Left renal pelvis (tissue), 4 donors: ENCODE data around the gene R3HDM2. TPM values are rescaled to one million over a fixed set of nuclear protein-coding genes. Genes with fewer than 3 reads are reported as not detected.
"Not testable (repeated sequence)": the region's sequence is repeated elsewhere in the genome, so short reads cannot be mapped to it uniquely, and the experiment has no call there.

Experiments
- DNase-seq, 4 donors: peaks; one replicate each; pipeline ENCODE4 v3.0.0-alpha.2; 2013; ENCODE audit warnings: low read depth in 4 of 4, low spot score in 3 of 4
- polyA plus RNA-seq, 4 donors: library from polyadenylated mRNA; unstranded; fragments of 120-200 nt; gene quantifications; one replicate each; pipeline ENCODE4 v1.2.1, GENCODE V29; 2013; ENCODE audit not compliant: insufficient read length in 4 of 4

The R3HDM2 gene
- polyA plus RNA-seq, 4 donors: 65.5 to 99.8 (median 76.4) TPM

DNA sequence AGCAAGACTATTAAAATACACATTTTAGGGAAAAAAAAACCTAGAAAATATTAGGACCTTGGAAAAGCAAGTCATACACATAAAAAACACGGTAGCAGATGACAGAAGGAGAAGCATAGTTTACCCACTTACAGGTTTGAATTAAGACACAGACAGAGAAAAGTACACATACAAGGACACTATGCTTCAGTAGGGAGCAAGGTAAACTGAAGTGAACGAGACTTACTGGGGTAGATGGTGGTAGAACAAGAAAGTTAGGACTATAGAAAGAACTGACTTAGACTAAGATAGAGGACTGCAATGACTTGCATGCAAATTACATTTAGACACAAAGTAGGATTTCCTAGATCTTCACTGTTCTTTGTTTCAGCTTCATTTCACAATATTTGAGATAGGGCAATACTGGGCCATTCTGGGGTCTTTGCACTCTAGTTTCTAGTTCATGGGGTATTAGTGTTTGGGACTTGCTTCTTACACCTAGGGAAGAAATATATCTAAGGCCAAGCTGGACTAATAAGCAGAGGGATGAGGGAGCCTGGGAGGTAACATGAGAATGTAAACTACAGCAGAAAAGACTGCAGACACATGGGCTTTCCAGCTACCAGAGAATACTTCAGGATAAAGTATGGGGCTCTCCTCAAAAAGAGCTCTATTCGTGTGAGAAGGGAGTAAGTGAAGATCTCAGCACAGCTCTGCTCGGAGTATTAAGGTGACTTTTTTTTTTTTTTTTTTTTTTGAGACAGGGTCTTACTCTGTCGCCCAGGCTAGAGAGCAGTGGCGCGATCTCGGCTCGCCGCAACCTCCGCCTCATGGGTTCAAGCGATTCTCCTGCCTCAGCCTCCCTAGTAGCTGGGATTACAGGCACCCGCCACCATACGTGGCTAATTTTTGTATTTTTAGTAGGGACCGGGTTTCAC lies 152.1 kb downstream of the R3HDM2 start:
- DNase-seq: no peak

DNA sequence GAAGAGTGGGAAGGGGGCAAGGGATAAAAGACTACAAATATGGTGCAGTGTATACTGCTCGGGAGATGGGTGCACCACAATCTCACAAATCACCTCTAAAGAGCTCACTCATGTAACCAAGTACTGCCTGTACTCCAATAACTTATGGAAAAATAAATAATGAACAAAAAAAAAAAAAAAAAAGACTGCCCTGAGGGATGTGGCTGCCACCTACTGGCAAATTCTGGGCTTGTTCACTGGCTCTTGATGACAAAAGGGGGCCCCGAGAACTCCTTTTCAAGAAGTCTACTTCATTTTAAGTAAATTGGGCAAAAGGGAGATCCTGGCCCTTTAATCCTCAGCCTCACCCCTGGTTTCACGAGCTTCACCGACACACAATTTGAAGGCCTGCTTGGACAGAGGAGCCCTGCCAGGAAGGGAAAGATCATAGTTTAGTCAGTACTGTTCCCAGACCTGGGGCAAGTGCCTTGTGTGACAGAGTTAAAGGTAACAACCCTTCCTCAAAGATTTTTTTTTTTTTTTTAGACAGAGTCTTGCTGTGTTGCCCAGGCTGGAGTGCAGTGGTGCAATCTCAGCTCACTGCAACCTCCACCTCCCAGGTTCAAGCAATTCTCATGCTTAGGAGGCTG lies 153.8 kb downstream of the R3HDM2 start:
- DNase-seq: no peak

DNA sequence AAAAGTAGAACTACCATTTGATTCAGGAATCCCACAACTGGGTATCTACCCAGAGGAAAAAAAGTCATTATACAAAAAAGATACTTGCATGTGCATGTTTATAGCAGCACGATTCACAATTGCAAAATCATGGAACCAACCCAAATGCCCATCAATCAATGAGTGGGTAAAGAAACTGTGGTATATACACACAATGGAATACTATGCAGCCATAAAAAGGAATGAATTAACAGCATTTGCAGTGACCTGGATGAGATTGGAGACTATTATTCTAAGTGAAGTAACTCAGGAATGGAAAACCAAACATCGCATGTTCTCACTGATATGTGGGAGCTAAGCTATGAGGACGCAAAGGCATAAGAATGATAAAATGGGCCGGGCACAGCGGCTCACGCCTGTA lies 154.6 kb downstream of the R3HDM2 start:
- not testable (repeated sequence) for DNase-seq

DNA sequence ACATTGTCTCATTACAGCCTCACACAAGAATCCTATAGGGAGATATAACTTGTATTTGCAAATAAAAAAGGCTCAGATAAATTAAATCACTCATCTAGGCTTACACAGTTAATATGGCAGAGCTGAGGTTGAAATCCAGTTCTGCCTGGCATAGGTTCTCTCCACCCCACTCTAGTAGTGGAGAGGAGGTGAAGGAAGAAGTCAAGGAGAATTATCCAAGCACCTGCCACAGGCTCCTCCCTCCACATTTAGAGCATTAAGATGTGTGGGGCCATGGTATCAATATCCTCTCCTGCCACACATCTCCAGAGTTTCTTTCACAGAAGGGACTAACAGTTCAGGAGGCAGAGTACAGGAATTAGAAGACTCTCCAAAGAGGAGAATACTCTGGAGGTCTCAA lies 157.3 kb downstream of the R3HDM2 start:
- no peak for DNase-seq

DNA sequence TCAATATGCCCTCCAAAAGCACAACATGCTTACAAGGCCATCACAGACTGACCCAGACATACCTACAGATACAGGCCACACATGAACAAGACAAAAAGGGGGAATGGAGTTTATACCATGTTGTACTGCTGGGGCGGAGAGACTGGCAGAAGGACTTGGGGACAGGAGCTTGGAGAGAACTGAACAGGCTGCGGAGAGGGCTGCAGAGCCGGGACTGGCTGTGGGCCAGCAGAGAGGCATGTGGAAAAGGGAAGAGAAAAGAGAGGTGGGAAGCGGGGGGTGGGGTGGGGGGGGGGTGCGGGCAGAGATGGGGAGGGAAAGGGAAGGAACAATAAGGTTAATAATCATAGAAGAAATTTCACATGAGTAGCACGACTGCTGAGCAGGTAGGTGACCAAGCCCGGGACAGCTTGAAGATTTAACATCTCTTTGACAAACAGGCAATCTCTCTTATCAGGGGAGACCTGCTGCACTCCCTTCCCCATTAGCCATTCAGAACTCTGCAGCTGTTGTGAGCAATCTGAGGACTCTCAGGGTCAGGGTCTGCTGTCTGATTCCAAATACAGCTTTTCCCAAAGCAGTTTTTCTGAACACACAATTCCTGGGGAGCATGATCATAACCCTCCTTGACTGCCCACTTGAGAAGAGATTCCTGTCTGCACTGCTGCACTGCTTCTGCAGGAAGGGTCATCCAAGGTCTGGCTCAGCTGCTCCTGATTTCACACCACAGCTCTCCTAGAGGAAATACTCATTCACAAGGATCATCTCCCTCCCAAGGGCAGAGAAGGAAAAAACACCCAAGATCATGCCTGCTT lies 158.3 kb downstream of the R3HDM2 start:
- DNase-seq: no peak

DNA sequence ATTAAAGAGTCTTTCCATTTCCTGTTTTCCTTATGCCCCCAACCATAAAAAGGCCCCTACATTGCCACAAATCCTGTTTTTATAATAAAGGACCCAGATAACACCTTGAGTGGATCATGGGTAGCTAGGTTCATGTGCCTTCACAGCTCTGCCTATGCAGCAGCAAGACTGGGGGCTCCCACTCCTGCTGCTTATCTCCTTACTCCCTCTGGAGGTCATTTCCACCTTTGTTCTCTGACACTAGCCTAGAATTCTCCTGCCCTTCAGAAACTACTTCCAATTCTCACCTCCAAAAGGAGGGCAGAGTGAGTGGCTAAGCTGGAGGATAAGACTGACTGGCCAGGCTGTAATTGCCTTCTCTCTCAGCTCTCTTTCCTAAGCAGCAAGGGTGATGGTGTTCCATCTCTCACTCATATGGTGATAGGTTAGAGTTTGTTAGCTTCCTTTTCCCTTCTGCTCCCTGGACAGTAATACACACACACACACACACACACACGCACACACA lies 159.8 kb downstream of the R3HDM2 start:
- no peak for DNase-seq

DNA sequence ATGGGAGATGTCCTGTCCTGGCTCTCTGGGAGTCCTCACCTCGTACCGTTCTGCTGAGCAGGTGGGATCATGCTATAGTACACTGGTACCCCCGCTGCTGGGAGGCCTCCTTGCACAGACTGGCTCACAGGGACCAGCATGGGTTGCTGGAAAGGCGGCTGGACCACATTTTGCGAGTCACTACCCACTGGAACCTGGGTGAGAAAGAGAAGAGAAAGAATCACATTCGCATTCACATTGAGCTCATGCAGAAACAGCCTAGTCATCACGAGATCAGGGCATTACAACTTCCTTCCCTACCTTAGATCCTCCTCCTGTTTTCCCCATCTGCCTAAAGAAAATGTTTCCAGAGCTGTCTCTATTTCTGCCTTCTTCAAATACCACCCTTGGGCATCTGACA lies 162.6 kb downstream of the R3HDM2 start:
- no peak for DNase-seq

DNA sequence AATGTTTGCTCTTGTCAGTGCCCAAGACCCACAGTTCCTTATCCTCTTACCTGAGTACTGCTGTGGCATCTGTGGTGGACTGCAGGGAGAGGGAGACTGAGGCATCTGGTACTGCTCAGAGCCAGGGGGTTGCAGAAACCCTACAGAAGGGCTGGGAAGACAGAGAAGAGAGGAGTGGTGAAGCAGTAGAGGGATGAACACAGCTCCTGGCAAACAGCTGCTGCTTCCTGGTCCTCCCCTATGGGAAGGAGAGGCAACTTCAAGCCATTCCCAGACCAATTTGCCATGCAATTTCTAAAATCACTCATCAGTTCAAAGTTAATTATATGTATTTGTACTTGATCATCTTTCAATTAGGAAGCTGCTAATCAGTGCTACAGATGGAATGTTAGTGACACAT lies 164.2 kb downstream of the R3HDM2 start:
- no peak for DNase-seq

DNA sequence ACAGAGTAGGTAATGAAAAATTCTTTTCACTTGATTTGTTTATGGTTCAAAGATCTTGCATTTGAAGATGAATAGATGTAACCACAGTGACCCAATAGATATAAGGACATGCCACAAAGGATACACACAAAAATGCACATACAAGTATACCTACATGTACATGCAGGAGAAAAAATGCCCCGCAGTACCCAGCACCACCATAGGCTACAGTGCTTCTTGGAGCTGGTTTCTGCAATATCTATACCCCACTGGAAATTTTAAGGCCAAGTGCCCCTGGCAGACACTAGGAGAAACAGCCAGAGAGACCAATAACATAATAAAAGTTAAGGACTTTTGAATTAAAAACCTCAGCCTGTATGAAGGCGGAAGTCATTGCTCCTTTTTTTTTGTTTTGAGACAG lies 167.7 kb downstream of the R3HDM2 start:
- DNase-seq: no peak

DNA sequence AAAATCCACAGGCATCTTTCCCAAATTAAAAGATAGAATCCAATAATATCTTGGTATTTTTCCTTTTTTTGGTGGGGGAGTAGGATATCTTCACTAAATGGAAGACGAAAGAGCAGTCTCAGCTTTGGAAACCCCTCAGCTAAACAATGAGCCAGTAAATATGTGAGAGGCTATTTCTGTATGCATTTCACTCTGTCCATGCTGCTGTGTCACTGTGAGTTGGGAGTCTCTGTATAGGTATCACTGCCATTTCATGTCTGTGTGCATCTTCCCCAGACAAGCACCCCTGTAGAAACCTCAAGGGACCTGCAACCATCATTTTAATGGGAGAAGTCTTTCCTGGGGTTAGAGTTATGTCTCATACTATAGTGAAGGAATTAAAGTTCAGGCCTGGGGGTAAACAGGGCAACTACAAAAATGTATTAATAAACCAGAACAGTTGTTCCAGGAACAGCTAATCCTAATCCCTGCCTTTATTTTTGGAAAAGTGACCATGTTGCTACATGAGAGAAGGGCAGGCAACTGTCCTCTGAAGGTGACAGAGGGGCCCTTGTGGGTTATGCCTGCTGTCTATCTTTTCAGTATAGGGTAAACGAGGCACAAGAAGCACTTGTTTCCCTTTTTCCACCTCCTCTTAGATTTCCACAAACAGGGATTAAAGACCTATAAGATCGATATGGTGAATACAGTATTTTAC lies 168.6 kb downstream of the R3HDM2 start:
- no peak for DNase-seq

DNA sequence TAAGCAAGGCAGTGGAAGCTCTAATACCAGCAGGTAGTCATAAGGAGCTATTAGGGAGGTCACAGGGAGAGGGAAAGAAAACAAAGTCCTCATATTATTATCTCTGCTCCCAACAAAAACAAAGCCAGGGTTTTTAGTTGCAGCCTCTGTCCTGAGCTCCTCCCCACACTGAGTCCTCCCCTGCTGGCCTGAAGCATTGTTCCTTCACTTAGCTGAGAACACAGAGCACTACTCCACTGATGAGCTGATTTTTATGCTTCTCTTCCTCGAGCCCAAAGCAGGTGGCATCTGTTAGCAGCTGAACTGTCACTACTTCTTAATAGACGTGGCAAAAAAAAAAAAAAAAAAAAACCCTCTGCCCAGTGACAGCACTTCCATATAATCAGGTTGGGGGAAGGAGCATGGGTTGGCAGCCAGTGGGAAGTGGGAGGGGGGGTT lies 169.4 kb downstream of the R3HDM2 start:
- no peak for DNase-seq

DNA sequence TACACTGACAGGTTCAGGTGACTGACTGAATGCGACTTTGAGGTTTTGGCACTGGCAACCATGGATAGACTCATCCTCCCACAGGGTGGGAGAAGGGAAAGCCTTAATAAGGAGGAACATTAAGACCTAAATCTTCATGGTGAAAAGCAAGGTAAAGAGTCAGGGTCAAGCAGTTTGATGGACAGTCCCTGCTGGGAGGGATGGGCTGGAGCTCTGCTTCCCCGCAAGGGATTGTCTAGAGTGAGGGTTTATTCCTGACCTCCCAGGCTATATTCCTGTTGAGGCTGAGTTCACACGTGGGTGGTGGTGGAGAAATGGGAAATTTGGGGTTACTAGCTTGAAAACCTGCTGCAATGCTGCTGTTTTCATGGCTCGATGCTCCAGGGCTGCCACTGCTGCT lies 170.5 kb downstream of the R3HDM2 start:
- DNase-seq: no peak

DNA sequence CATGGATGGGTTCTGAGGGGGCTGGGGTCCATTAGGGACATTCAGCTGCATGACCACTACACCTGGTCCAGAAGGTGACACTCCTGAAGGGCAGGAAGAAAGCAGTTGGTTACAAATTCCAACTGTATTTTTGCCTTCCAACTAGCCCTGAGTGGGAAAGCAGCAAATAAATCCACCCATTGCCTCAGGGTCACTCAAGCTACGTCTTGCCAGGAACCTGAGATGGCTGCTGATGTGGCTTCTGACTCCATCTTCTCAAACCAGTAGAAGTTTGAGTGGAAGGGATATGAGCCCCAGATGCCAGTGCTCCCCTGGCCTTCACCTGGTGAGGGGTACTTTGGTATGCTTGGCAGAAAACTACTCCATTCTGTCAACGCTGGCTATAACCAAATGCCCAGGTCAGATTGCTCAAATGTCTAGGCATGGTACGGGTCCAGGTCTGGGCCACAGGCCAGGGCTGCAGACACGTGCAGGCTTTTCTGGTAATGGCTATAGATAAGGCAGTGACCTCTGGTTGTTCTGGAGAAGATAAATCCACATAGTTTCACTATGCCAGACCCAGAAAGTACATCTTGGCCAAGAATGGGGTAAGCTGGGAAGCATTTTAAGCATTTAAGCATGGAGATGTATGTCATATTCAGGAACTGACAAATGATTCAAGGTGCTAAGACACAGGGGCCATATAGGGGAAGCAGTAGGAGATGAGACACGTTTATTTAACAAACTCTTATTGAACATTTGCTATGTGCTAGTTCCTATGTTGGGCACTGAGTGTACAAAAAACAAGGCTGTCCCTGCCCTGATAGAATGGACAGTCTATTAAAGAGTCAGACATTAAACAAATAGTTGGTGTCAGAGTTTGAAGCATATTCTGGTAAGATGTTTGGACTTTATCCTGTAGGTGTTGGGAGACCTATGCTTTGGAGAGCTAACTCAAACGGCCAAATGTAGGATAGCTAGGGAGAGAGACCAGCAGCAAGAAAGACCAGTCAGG lies 171.6 kb downstream of the R3HDM2 start:
- no peak for DNase-seq

DNA sequence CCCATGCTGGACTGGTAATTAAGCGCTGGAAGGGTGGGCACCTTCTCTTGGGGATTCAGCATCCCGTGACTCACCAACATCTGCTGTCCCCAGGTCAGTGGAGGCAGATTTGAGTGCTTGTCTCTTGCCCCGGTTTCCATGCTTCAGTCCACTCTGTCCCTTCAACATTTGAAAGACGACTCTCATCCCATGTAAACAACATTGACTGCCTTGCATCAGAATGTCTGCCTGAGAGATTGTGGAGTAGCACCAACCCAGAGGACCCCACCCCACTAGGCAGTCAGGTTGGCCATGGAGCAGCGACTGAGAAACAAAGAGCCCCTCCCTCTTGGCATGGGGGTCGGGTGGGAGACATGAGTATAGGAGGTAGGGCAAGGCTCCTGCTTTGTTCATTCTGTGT lies 174.9 kb downstream of the R3HDM2 start:
- no peak for DNase-seq

DNA sequence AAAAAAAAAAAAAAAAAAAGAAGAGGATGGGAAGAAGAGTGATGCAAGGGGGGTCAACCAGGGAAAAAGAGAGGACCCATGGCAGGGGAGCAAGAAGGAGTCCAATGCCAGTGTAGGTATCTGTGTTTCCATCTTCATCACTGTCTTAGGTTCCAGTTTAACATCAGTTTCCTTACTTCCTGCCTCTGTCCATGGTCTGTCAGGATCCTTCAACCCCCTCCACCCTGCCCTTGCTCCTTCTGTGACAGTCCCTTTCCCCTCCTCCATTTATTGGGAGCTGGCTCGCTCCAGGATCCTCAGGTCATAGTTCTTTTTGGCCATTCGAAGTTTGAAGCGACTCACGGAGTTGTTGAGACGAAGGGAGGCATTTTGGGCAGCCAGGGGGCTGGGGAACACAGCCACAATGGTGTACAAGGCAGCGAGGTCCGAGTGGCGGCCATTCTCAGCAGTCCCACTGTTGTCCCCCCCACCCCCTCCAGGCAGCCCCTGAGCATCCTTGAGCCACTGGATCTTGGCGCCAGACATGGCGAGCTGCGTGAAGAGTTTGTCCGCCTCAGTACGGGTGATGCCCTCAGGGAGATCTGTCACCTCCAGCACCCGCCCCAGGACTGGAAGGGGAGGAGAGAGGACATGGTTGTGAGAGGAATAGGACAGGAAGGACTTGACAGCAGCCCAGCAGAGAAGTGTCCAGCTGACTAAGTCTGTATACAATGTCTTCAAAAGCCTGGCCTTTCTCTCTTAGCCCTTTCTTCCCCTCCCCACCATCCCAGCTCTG lies 176.2 kb downstream of the R3HDM2 start:
- DNase-seq: no peak

DNA sequence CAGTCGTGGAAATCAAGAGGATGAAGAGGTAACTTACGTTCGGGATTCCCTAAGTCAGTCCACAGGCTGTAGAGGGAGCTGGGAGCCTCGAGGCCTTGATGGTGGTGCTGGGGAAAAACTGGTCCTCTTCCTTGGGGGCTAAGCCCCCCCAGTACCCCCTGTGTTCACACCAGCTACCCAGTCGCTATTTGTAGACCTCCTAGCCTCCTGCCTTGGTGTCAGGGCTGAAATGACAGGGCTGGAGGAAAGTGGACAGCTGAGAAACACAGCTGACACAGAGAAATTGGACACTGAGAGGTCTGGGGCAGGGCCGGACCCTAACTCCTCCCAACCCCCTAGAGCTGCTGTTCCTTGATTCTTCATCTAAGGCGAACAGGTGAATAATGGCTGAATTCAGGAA lies 179.9 kb downstream of the R3HDM2 start, which contains the start of gene STAC3:
STAC3 (minus strand) TSS at position 232 of the 400 bp plus-strand sequence. CDS start 1,551 bp downstream, outside the sequence.
- no peak for DNase-seq

DNA sequence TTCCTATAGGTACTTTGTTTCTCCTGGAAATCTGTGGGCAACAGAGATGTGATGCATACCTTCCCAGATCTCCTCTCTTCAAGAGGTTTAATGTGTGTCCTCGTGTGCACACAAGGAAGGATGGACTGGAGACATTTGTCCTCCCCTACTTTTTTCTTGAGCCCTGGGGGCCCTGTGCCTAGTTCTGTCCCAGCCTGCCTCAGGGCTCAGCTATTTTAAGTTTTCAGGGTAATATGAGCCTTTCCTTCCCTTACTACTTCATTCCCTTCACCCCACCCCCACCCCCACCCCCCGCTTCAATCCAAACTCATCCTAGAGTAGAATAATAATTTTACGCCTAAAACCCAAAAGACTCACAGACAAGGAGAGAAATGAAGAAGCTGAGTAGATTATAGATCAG lies 180.3 kb downstream of the R3HDM2 start:
- DNase-seq: no peak
